Mesodermal cell (in vitro differentiated cells): ENCODE measurements around the gene NKD1.

Experiments used
- H3K27ac ChIP-seq: 2 replicates; pipeline ENCODE4 v1.7.0; 2013; ENCODE audit warnings: mild to moderate bottlenecking, low read depth, low read length, moderate library complexity; ENCODE audit not compliant: severe bottlenecking
- H3K36me3 ChIP-seq: 2 replicates; pipeline ENCODE4 v1.7.1; 2013; ENCODE audit warnings: mild to moderate bottlenecking, low read length, moderate library complexity; ENCODE audit not compliant: control insufficient read depth, insufficient read depth
- H3K4me1 ChIP-seq: one replicate; pipeline ENCODE4 v1.7.1; 2013; ENCODE audit warnings: mild to moderate bottlenecking, low read length; ENCODE audit not compliant: insufficient read depth, control insufficient read depth, poor library complexity, severe bottlenecking
- H3K4me3 ChIP-seq: 2 replicates; pipeline ENCODE4 v1.7.0; 2013; ENCODE audit warnings: low read length, control low read depth, mild to moderate bottlenecking; ENCODE audit not compliant: insufficient read depth, poor library complexity, severe bottlenecking; ENCODE audit errors: extremely low read depth
- H3K9me3 ChIP-seq: 2 replicates; pipeline ENCODE4 v1.7.1; 2013; ENCODE audit warnings: mild to moderate bottlenecking, low read length, moderate library complexity; ENCODE audit not compliant: control insufficient read depth
- WGBS, 2 experiments: methylation state at CpG; one replicate each; pipeline ENCODE4 v1.1.5; 2013; ENCODE audit warnings: missing lambda C conversion rate in 2 of 2; ENCODE audit not compliant: insufficient coverage in 2 of 2; 5-methylcytosine and 5-hydroxymethylcytosine counted together

The NKD1 gene

GRCh38 chr16:50668368-50669008 is 120.3 kb downstream of the NKD1 start:
- H3K4me3 ChIP-seq, result no peak overlapping the region
- peaks cover 22% of the 10 kb centered on the region for H3K9me3 ChIP-seq
- WGBS, 2 experiments, result 82 to 94% methylated on average over 3 of the region's 5 CpGs
- H3K36me3 ChIP-seq, result no peaks in the 10 kb centered on the region
- no peaks in the 10 kb centered on the region for H3K4me1 ChIP-seq
- H3K27ac ChIP-seq, result no peak overlapping the region

- no peaks in the 10 kb centered on the region for H3K4me1 ChIP-seq
- no peak overlapping the region for H3K4me3 ChIP-seq
- peaks cover 17% of the 10 kb centered on the region for H3K9me3 ChIP-seq
- H3K36me3 ChIP-seq, result no peaks in the 10 kb centered on the region
- no peak overlapping the region for H3K27ac ChIP-seq
- WGBS, 2 experiments, result 96 to 98% methylated on average over 4 of the region's 4 CpGs
Measured at GRCh38 chr16:50669741-50670140, 121.5 kb downstream of the NKD1 start.

GRCh38 chr16:50670476-50670875 is 122.3 kb downstream of the NKD1 start:
- Histone ChIP-seq H3K4me3 (no peak overlapping the region), H3K4me1 (no peaks in the 10 kb centered on the region), H3K36me3 (no peaks in the 10 kb centered on the region), H3K9me3 (peaks cover 16% of the 10 kb centered on the region), H3K27ac (no peak overlapping the region)
- WGBS, 2 experiments, result 90 to 100% methylated on average over 4 to 6 of the region's 6 CpGs

GRCh38 chr16:50671644-50672260 is 123.6 kb downstream of the NKD1 start:
- peaks cover 16% of the 10 kb centered on the region for H3K9me3 ChIP-seq
- 47 to 54% methylated on average over 2 of the region's 2 CpGs for WGBS, 2 experiments
- no peak overlapping the region for H3K27ac ChIP-seq
- no peak overlapping the region for H3K4me3 ChIP-seq
- no peaks in the 10 kb centered on the region for H3K4me1 ChIP-seq
- H3K36me3 ChIP-seq, result no peaks in the 10 kb centered on the region

- Histone ChIP-seq H3K4me1 (peaks cover 3% of the 10 kb centered on the region), H3K4me3 (no peak overlapping the region), H3K9me3 (peaks cover 16% of the 10 kb centered on the region), H3K27ac (no peak overlapping the region), H3K36me3 (no peaks in the 10 kb centered on the region)
- 95 to 96% methylated on average over 62 to 66 of the region's 70 CpGs for WGBS, 2 experiments
Measured at GRCh38 chr16:50673496-50674275, 125.5 kb downstream of the NKD1 start.

- H3K27ac ChIP-seq, result no peak overlapping the region
- H3K4me3 ChIP-seq, result no peak overlapping the region
- H3K36me3 ChIP-seq, result no peaks in the 10 kb centered on the region
- H3K9me3 ChIP-seq, result peaks cover 16% of the 10 kb centered on the region
- no CpG with 5 or more reads among the region's 4 CpGs for WGBS, 2 experiments
- H3K4me1 ChIP-seq, result peaks cover 6% of the 10 kb centered on the region
Measured at GRCh38 chr16:50674831-50675230, 126.6 kb downstream of the NKD1 start.

DNA sequence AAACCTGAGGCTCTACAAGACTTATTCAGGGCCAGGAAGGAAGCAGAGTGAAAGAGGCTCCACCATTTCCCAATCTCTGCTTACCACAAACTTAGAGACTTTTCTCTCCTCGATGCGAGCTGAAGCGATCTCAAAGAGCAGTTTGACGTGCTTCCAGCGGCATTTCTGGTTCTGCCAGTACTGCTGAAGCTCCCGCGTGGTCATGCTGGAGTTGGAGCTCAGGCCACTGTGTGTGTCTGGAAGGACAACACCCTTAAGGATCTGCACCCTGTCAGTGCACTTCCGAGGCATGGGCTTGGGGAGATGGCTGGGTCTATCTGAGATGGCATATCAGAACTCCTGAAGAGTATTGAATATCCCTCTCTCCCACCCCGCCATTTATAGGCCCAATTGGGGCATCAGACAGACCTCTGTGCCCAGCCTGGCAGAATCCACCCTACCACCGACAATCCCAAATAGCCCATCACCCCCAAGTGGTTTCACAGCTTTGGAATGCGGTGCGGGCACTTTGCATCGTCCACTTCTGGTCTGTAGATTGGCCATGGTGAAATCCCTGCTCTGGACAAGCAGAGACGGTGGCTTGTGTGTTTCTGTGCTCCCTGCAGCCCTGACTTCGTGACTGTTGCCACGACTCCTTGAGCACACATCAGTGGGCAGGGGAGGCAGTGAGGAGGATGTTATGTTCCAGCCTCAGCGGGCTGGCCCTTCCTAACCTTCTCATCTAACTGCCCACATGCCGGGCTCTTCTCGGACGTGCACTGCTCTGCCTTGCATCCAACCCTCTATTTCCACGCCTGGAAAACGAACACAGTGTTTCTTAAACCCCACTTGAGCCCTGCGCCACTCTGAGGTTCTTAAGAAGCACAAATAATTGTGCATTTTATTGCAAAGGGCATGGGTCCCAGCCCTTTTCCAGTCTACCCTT is 127.8 kb downstream of the NKD1 start:
- Histone ChIP-seq H3K9me3 (peaks cover 16% of the 10 kb centered on the region), H3K4me3 (no peak overlapping the region), H3K36me3 (no peaks in the 10 kb centered on the region), H3K27ac (no peak overlapping the region), H3K4me1 (peaks cover 6% of the 10 kb centered on the region)
- 91 to 93% methylated on average over 18 to 19 of the region's 23 CpGs for WGBS, 2 experiments

- Histone ChIP-seq H3K27ac (no peak overlapping the region), H3K4me3 (no peak overlapping the region), H3K9me3 (peaks cover 9% of the 10 kb centered on the region), H3K36me3 (no peaks in the 10 kb centered on the region), H3K4me1 (peaks cover 6% of the 10 kb centered on the region)
- WGBS, 2 experiments, result 94 to 95% methylated on average over 8 of the region's 9 CpGs
Measured at GRCh38 chr16:50676684-50677225, 128.6 kb downstream of the NKD1 start.

DNA sequence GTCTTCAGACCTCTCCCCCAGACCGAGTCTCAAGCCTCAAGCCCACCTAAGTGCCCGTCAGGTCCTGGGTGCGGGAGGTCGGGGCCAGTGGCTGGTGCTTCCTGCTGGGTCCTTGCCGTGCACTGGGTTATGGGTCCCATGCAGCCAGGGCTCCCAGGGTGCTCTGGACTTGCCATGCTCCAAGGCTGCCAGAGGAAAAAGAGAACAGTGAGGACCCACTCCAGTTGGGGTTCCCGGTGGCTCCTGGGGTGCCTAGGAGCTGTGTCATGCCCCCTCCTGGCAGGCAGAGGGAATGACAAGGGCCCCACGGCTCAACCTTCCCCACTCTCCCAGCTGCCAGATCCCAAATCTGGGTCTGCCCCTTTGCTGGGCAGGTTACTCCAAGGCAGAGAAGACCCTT is 129.2 kb downstream of the NKD1 start:
- Histone ChIP-seq H3K4me1 (peaks cover 6% of the 10 kb centered on the region), H3K27ac (no peak overlapping the region)
- 76% methylated on average over 7 of the region's 7 CpGs for WGBS, 2 experiments

GRCh38 chr16:50678531-50678930 is 130.3 kb downstream of the NKD1 start:
- WGBS, 2 experiments, result 88 to 93% methylated on average over 2 to 3 of the region's 3 CpGs

More for the DNA sequence above, 129.2 kb downstream of the NKD1 start:
- Histone ChIP-seq H3K36me3 (no peaks in the 10 kb centered on the region), H3K9me3 (peaks cover 3% of the 10 kb centered on the region), H3K4me3 (no peak overlapping the region)

More at GRCh38 chr16:50678531-50678930, 130.3 kb downstream of the NKD1 start:
- no peaks in the 10 kb centered on the region for H3K9me3 ChIP-seq
- H3K4me3 ChIP-seq, result no peak overlapping the region
- H3K4me1 ChIP-seq, result peaks cover 6% of the 10 kb centered on the region
- no peak overlapping the region for H3K27ac ChIP-seq
- H3K36me3 ChIP-seq, result no peaks in the 10 kb centered on the region
